ENCODE data around the gene PCCA.

PCCA gene

DNA sequence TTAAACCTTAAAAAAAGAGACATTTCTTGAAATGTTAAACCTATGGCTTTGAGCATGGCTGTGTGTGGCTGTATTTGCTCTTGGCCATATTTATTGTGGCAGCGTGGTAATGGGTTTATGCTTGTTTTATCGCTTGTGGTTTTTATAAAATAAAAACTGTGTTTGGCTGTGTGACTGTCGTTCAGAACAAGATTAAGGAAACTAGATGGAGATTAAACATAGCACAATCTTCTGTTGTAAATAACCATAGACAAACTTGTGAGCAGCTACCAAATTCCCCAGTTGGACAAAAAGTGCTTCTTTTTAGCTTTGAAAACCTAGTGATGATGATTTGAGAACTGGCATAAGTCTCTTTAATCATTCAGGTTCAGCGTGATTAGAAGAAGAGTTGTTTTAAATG, 308.7 kb downstream of the PCCA start:
- Histone ChIP-seq H3K4me3 (no peak overlapping the region), H3K27ac (no peak overlapping the region)
- TF ChIP-seq, protein P1, sequence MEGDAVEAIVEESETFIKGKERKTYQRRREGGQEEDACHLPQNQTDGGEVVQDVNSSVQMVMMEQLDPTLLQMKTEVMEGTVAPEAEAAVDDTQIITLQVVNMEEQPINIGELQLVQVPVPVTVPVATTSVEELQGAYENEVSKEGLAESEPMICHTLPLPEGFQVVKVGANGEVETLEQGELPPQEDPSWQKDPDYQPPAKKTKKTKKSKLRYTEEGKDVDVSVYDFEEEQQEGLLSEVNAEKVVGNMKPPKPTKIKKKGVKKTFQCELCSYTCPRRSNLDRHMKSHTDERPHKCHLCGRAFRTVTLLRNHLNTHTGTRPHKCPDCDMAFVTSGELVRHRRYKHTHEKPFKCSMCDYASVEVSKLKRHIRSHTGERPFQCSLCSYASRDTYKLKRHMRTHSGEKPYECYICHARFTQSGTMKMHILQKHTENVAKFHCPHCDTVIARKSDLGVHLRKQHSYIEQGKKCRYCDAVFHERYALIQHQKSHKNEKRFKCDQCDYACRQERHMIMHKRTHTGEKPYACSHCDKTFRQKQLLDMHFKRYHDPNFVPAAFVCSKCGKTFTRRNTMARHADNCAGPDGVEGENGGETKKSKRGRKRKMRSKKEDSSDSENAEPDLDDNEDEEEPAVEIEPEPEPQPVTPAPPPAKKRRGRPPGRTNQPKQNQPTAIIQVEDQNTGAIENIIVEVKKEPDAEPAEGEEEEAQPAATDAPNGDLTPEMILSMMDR (IDR thresholded peaks at IDR 0.05) = no peak
- no peak for DNase-seq (ENCODE audit: low spot score)

DNA sequence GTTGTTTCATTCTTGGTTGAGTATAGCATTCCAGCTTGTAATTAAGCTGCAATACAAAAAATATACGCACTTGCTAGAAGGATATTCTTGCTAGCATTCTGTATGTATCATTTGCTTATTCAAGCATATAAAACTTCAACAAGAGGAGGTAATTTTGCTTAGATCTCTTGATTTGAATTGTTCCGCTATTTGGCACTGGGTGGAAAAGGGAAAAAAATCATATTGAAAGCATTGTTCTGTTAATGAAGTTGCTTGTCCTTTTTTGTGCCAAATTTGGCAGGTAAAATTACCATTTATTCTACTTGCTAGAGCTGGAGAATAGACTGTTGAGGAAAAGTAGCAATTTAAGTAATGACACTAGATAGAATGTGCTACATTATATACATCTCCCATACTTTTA, 309.5 kb downstream of the PCCA start:
- TF ChIP-seq, protein P1 (IDR thresholded peaks at IDR 0.05) = no peak
- no peak overlapping the region for H3K4me3 ChIP-seq
- no peak for DNase-seq (ENCODE audit: low spot score)
- no peak overlapping the region for H3K27ac ChIP-seq

DNA sequence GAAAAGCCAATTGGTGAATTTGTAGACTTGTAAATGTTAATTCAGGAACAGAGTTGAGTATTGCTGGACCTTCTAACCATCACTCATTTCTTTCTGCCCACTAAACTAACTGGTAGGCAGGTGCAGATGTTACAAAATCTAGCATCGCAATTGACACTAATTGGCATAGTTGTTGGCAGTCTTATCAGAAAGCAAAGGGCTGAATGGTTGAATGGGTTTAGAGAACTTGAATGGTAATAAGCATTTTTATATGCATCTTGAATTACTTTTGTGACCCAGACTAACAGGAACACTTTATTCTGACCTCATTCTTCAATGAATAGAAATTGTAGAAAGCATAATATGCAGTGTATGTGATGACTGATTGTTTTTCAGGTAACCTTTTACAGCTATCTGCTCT, 310.6 kb downstream of the PCCA start:
- TF ChIP-seq, protein P1 (IDR thresholded peaks at IDR 0.05) = no peak
- Histone ChIP-seq H3K27ac (no peak overlapping the region), H3K4me3 (no peak overlapping the region)
- DNase-seq (ENCODE audit: low spot score) = no peak

DNA sequence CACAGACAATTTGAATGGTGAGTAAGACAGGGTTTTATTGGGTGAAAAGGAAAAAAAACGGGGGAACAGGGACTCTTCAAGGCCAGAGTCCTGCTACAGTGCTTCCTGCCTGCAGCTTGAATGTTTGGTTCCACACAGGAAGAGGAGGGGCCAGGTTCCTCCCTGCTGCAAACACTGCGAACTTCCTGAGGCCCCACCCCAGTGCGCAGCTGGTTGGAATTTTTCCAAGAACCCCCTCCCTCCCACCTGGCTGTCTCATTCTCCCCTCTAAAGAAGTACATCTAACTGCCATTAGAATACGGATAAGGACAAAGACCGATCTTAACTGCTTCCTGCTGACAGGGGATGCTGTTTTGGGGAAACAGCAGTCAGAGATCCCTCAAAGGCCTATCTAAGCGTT, 314.8 kb downstream of the PCCA start:
- Histone ChIP-seq H3K27ac (no peak overlapping the region), H3K4me3 (no peak overlapping the region)
- TF ChIP-seq, protein P1 (IDR thresholded peaks at IDR 0.05) = no peak
- no peak for DNase-seq (ENCODE audit: low spot score)

DNA sequence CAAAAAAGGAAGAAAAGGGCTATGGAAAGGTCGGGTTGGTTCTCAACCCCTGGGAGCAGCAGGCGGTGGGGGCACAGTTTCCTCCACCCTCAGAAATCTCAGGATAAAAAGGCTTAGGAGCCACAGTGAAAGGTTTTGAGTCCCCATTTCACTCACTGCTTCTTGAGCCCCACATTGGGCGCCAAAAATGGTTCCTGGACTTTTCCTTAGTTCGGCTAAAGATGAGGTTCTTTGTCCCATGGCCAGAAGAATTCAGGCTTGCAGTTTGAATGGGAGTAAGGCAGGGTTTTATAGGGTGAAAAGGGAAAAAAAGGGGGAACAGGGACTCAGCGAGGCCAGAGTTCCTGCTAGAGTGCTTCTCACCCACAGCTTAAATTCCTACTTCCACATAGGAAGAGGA, 320.2 kb downstream of the PCCA start:
- no peak overlapping the region for H3K27ac ChIP-seq
- no peak for DNase-seq (ENCODE audit: low spot score)
- TF ChIP-seq, protein P1 (IDR thresholded peaks at IDR 0.05) = no peak
- no peak overlapping the region for H3K4me3 ChIP-seq

DNA sequence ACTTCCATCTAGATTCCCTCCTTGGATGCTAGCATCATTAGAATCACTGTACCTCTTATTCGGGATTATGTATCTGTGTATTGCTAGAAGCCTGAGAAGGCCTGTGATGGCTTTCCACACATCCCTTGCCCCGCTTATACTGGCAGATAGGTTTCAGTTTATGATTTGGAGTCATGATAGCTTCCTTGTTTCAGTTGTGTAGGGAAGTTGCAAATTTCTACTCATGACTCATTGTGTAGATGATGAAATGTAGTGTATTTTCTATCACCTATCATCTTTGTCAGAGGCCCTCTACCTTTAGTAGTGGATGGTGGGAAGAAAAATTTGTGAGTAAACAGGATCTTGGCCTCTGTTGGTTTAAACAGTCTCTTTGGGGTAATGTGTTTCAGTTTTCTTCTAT, 334.5 kb downstream of the PCCA start:
- TF ChIP-seq, protein P1 (IDR thresholded peaks at IDR 0.05) = no peak
- no peak for DNase-seq (ENCODE audit: low spot score)
- H3K4me3 ChIP-seq = no peak overlapping the region
- no peak overlapping the region for H3K27ac ChIP-seq

DNA sequence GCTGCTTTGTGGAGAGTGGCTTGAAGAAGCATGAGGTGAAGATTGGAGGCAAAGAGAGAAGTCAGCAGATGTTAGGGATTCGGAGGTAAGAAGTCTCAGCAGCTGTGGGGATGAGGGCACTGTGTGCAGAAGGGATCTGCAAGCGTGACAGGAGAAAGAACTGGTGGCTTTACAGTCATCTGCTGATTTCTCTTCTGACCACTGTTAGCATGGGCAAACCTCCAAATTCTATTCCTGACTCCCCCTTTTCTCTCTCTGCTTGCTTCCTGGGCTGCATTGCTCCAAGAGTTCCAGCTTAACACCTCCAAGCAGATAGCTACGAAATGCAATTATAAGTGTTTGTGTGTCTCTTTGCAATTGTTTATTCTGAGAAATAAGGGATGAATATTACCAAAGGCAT, 340.1 kb downstream of the PCCA start:
- TF ChIP-seq, protein P1 (IDR thresholded peaks at IDR 0.05) = no peak
- Histone ChIP-seq H3K4me3 (no peak overlapping the region), H3K27ac (no peak overlapping the region)
- no peak for DNase-seq (ENCODE audit: low spot score)

Measured in coronary artery (tissue), 2 donors.